Stimulated activated CD4-positive, alpha-beta T cell treated with anti-CD3 and anti-CD28 coated beads, Interleukin-4, amount 100 ng/mL, for 1 hour (primary cell): ENCODE measurements around the gene BEX3.
A peak's percentile ranks its signal among the peaks of the same experiment; 100 is the strongest.
"Not testable (repeated sequence)": the region's sequence is repeated elsewhere in the genome, so short reads cannot be mapped to it uniquely, and the experiment has no call there.

Source experiments
- DNase-seq: peaks from one replicate; pipeline ENCODE4 v3.0.0-alpha.2; 2020

Gene BEX3

DNA sequence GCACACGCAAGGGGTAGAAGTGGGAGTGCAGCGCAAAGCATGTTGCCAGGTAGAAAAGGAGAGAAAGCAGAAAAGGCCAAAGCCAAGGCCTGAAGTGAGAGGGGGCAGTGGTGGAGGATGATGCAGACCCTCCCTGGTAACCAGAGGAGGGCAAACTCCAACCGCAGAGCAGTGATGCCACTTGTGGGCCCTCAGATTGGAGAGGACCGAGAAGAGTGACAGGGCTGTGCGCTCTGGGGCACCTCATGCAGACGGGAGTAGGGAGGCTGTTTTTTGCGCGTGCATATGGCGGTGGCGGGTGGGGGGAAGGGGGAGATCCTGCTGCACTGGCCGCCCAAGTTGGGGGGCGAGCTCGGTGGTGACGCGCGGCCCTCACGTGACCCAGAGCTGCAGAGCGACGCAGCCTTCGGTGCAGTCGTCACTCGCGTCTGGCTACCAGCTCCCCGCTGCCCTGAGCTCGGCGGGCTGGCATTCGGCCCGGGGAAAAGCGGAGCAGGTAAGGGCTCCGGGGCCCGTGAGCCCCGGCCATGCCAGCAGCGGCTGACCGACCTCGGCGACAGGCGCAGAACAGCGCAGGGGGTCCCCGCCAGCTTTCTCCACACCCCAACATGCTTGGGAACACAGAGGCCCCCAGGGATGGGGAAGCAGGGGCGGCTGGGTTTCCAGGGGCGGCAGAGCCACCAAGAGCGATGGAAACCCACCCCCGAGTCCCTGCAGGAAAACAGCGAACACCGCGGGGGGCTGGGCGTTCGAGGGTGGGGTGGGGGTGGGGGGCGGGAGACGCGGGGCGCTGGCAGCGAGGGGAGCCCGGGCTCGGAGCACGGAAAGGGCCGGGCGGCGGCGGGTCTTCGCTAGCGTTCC lies at the start of gene BEX3:
BEX3 (plus strand) TSS at position 421 of the 861 bp plus-strand sequence. CDS start 984 bp downstream, outside the sequence.
- peak; percentile 38 for DNase-seq

GRCh38 chrX:103329991-103330390 lies 46.3 kb upstream of the BEX3 start, which contains the start of gene TCEAL7:
Gene TCEAL7, plus strand, starts transcription at chrX:103330239. Its CDS starts 1,165 bp downstream, at chrX:103331404.
- DNase-seq = no peak

GRCh38 chrX:103330681-103331288 lies 45.6 kb upstream of the BEX3 start:
- no peak for DNase-seq

DNA sequence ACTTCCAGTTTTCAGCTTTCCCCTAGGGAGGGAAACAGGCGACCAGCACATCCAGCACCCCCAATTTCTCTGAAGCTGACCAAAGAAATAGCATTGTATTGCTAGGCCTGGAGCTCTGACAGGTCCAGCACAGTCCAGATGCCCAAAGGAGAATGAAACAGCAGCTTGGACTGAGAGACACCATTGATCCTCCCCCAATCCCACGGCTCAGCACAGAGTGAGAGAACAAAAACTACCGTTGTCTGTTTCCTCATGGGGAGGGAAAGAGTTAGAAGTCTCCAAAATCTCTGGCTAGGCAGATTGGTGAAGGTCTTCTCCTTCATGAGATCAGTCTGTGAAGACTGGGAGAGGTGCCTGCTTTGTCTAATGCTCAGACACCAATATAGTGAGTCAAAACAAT lies 37.7 kb upstream of the BEX3 start:
- no peak for DNase-seq

GRCh38 chrX:103343105-103343504 lies 33.2 kb upstream of the BEX3 start:
- peak; percentile 24 for DNase-seq

- no peak for DNase-seq
Measured at GRCh38 chrX:103344606-103345005, 31.7 kb upstream of the BEX3 start.

- DNase-seq = no peak
Measured at GRCh38 chrX:103347682-103348397, 28.5 kb upstream of the BEX3 start.

GRCh38 chrX:103356130-103356798 lies 20.1 kb upstream of the BEX3 start, which contains the start of gene TCEAL9:
Gene TCEAL9, plus strand, starts transcription at chrX:103356506. Its CDS starts 1,179 bp downstream, at chrX:103357685.
- no peak for DNase-seq

DNA sequence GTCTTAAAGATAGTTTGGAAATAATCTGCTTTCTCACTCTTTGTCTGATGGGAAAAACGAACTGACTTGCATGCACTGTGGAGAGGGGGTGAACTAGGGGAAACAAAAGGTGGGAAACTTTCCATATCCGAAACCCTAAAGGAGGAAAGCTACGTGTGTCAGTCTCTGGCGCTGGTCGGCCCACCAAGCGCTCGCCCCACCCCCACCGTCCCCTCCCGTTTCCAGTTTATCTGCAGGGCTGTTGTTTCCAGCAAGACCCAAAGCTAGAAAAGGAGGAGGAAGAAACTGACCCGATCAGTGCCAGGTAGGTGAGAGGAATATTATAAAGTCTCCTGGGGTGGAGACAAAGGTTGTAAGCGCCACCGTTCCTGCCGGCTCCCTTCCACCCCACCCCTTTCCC lies 19.5 kb upstream of the BEX3 start:
- DNase-seq = no peak

DNA sequence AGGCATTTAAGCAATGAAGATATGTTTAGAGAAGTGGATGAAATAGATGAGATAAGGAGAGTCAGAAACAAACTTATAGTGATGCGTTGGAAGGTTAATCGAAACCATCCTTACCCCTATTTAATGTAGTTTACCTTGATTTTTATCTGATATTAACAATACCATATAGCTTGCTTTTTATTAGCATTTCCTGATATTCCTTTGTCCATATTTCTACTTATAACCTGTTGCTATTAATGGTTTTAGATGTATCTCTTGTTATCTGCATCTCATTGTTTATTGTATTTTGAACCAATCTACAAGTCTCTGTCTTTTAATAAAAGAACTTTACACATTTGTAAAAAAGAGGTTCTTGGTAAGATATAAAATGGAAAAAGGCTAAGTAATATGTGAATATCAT lies 18.5 kb upstream of the BEX3 start:
- DNase-seq = no peak

- not testable (repeated sequence) for DNase-seq
Measured at GRCh38 chrX:103359605-103360004, 16.7 kb upstream of the BEX3 start.

DNA sequence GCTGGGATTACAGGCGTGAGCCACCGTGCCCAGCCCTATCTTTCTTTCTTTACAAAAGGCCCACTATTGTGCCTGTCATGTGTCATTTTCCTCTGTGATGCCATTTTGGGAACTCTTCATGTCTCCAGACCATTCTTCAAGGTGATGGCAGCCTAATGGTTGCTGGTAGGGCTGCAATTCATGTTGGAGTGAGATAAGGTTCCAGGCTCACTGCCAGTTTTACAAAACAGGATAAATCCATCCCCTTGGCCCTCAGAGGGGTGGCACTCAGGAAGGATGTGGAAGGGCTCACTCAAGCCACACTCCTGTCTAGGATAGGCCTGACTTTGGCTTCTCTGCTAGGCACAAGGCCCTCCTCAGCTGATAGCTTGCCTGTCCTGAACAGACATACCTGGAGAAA lies 16.2 kb upstream of the BEX3 start:
- no peak for DNase-seq

DNA sequence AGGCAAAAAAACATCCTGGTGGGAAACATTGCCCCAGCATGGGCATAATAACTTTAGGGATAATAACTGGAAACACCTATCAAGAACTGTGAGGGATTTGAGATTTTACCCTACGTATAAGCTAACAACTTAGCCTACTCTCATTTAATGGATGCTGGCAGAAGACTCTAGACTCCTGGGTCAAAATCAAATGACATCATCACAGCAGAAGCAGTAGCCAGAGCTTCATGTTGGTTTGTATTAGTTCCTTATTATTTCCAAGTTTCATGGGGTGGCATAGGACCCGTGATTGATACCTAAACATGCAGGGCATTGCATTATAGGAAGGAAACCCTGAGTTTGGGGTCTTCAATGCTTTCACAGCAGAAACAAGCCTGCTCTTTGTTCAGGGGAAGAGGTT lies 15.4 kb upstream of the BEX3 start:
- DNase-seq = no peak

DNA sequence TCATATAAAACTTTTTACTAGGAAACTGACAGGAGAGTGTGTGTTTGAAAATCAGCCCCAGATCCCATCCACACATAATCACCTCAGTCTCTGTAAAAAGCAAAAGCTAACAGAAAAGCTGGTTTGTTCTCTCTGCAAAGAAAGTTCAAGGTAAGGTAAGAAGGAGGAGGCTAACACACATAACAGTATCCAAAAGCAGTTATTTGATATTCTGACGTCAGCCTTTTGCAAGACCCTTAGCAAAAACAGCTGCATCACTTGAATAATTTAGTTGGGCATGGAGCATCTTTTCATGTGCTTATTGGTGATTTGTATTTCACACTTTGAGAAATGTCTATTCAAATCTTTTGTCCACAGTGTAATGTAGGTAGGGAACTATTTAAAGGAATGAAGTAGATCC lies 14.5 kb upstream of the BEX3 start:
- DNase-seq = no peak

- no peak for DNase-seq
Measured at GRCh38 chrX:103362474-103362873, 13.9 kb upstream of the BEX3 start.

GRCh38 chrX:103363046-103363445 lies 13.3 kb upstream of the BEX3 start:
- no peak for DNase-seq

DNA sequence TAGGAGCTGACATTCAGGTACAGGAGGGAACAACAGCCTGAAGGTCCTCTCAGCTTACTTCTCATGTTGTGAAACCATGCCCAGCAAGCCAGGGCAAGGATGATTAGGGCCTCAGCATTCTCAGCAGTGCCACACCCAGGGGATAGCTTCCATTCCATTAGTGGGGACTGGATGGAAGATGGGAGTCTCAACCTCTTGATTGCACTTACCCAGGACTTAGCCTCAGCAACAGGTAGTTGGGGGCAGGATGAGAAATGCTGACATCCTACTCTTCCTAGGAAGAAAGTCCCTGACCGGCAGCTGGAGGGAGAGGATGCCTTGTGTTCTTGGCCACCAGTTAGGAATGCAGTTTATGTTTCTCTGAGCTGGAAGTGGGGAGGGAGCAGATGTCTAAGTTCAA lies 8.8 kb upstream of the BEX3 start:
- no peak for DNase-seq

GRCh38 chrX:103369479-103369878 lies 6.9 kb upstream of the BEX3 start:
- DNase-seq = no peak

- DNase-seq = no peak
Measured at GRCh38 chrX:103372886-103373285, 3.5 kb upstream of the BEX3 start.

DNA sequence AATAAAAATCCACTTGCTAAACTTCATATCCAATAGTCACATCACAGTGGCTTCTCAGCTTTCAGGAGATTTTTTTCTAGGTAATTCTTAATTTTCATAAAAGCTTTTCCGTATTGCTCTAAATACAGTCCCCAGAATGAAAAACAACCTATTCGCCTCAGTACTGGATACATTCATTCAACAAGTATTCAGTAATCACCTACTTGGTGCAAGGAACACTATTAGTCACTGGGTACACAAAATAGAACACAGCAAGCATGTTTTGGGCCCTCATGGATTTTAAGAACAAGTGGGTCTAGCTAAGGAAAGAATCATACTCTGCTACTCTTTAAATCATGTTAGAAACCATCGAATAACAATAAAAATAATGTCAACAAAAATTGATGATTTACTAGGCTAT lies 2.8 kb upstream of the BEX3 start:
- DNase-seq = no peak

DNA sequence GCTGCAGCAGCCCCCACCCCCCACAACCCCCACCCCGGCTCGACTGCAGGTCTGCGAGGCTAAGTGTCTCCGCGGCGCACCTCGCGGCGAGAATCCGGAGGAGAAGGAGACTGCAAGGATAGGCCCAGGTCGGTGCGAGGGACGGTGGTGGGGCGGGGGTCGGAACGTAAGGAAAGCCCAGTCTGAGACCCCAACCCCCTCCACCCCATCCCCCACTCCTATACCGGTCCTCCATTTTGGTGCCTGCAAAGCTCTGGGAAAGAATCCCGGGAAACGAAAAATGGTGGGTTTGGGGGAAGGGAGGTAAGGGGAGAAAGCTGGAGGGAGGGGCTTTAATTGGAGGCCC lies 614 bp downstream of the BEX3 start:
- DNase-seq = peak; percentile 5

- DNase-seq = no peak
Measured at GRCh38 chrX:103378990-103379389, 2.7 kb downstream of the BEX3 start.

DNA sequence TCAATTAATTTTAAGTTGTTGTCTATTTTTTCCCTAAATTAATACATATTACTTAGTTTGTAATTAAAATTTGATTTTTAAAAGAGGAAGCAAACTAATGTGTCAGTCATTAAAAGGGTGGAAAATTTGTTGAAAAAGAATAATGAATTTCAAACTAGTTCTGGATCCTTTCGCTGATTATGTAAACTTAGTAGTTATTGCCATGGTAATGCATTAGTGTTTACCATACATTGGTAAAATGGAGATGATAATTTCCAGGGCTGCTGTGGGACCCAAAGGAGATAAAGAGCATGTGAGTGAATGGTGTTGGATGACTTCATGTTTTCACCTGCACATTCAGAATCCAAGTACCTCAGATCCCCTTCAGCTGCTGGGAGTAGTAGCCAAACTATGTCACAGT lies 6.5 kb downstream of the BEX3 start:
- DNase-seq = no peak
